Erythroblast (primary cell): ENCODE data around the gene DGKQ.

Experiments
- GATA1 ChIP-seq: IDR thresholded peaks from 2 replicates; pipeline ENCODE4 v1.6.1; 2011; ENCODE audit warnings: low read depth, mild to moderate bottlenecking, control low read depth, low read length, moderate library complexity
- POLR2A ChIP-seq: IDR thresholded peaks from 2 replicates; pipeline ENCODE4 v1.6.1; 2011; ENCODE audit warnings: mild to moderate bottlenecking, low read length

GRCh38 chr4:952881-953573 lies 20.3 kb downstream of the DGKQ start:
- TF ChIP-seq POLR2A (no peak), GATA1 (no peak)
